ENCODE results near the gene AKR1C4. TPM values are rescaled to one million over a fixed set of nuclear protein-coding genes. Genes with fewer than 3 reads are reported as not detected.
A peak's percentile ranks its signal among the peaks of the same experiment; 100 is the strongest.
"Not testable (repeated sequence)": the region's sequence is repeated elsewhere in the genome, so short reads cannot be mapped to it uniquely, and the experiment has no call there.

Gene AKR1C4
- total RNA-seq, 1 experiment from 2014 or later = 0.40 TPM

DNA sequence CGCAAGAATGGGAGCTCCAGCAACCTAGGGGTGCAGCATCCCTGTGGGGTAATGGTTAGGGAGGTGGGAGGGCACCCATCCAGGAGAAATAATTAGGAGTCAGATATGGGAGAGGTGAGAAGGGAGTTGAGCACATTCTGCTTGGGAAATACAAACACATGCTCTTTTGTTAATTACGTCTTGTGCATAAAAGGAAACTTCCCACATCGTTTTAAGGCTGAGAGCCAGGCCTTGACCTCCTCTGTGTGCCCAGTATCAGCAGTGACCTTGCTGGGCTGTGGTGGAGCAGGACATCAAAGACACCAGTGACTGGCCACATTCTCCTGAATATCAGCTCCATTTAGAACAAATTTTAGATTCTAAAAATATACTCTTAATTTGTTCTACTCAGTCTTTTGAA, 22.6 kb downstream of the AKR1C4 start:
- peaks cover 5% of the 10 kb centered on the region for H3K9me3 Mint-ChIP-seq (ENCODE audit: low read depth, unreplicated experiment)
- DNase-seq = no peak
- peaks cover 6% of the 10 kb centered on the region for H3K36me3 Mint-ChIP-seq (ENCODE audit: insufficient read depth, unreplicated experiment)
- peaks cover 18% of the 10 kb centered on the region for H3K4me1 Mint-ChIP-seq (ENCODE audit: low read depth, unreplicated experiment)
- TF ChIP-seq, protein P1, sequence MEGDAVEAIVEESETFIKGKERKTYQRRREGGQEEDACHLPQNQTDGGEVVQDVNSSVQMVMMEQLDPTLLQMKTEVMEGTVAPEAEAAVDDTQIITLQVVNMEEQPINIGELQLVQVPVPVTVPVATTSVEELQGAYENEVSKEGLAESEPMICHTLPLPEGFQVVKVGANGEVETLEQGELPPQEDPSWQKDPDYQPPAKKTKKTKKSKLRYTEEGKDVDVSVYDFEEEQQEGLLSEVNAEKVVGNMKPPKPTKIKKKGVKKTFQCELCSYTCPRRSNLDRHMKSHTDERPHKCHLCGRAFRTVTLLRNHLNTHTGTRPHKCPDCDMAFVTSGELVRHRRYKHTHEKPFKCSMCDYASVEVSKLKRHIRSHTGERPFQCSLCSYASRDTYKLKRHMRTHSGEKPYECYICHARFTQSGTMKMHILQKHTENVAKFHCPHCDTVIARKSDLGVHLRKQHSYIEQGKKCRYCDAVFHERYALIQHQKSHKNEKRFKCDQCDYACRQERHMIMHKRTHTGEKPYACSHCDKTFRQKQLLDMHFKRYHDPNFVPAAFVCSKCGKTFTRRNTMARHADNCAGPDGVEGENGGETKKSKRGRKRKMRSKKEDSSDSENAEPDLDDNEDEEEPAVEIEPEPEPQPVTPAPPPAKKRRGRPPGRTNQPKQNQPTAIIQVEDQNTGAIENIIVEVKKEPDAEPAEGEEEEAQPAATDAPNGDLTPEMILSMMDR (IDR thresholded peaks at IDR 0.05; ENCODE audit: unreplicated experiment) = no peak
- intact Hi-C loops (cut with micrococcal nuclease; ENCODE audit: unreplicated experiment) = loop anchor here (5.0 kb wide), 1 partner anchor 127 kb away; the partner anchor contains the start of gene AKR1C3
- no TSS peak for BruUV-seq (replicated peaks)
- no peaks in the 10 kb centered on the region for H3K27me3 Mint-ChIP-seq (ENCODE audit: unreplicated experiment)
- CTCF ChIA-PET = interaction anchor here (0.8 kb wide), 1 partner anchor 22 kb away, joined by 3 read pairs; the partner anchor contains the start of gene AKR1C4
- no peak overlapping the region for H3K4me3 Mint-ChIP-seq (ENCODE audit: low read depth, unreplicated experiment)
- H3K27ac Mint-ChIP-seq (ENCODE audit: unreplicated experiment) = peak overlapping the region; percentile 94

DNA sequence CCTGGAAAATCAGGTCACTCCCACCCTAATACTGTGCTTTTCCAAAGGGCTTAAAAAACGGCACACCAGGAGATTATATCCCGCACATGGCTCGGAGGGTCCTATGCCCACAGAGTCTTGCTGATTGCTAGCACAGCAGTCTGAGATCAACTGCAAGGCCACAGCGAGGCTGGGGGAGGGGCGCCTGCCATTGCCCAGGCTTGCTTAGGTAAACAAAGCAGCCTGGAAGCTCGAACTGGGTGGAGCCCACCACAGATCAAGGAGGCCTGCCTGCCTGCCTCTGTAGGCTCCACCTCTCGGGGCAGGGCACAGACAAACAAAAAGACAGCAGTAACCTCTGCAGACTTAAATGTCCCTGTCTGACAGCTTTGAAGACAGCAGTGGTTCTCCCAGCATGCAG, 26.3 kb downstream of the AKR1C4 start:
- H3K27ac Mint-ChIP-seq (ENCODE audit: unreplicated experiment); CTCF ChIA-PET; H3K9me3 Mint-ChIP-seq (ENCODE audit: low read depth, unreplicated experiment); H3K4me3 Mint-ChIP-seq (ENCODE audit: low read depth, unreplicated experiment); DNase-seq; H3K36me3 Mint-ChIP-seq (ENCODE audit: insufficient read depth, unreplicated experiment); H3K27me3 Mint-ChIP-seq (ENCODE audit: unreplicated experiment); BruUV-seq (replicated peaks): not testable (repeated sequence)
- intact Hi-C loops (cut with micrococcal nuclease; ENCODE audit: unreplicated experiment) = loop anchor here (5.0 kb wide), 1 partner anchor 76 kb away; no protein-coding TSS in a partner anchor
- peaks cover 11% of the 10 kb centered on the region for H3K4me1 Mint-ChIP-seq (ENCODE audit: low read depth, unreplicated experiment)

DNA sequence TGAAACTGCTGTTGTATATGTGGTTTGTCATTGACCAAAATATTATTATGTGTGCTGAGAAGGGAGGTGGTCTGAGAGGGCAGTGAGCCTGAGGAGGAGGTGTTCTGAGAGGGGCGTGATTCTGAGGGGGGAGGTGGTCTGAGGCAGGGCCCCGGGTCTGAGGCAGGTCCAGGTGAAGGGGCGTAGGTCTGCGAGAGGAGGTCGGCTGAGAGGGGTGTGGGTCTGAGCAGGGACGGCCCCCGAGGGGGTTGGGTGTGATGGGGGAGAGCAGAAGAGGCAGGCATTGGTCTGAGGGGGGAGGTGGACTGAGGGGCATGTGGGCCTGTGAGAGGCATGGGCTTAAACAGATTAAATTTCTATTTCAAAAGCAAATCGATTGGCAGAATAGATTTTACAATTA, 32.4 kb downstream of the AKR1C4 start:
- H3K9me3 Mint-ChIP-seq (ENCODE audit: low read depth, unreplicated experiment) = peaks cover 7% of the 10 kb centered on the region
- CTCF ChIA-PET = no interaction called here

DNA sequence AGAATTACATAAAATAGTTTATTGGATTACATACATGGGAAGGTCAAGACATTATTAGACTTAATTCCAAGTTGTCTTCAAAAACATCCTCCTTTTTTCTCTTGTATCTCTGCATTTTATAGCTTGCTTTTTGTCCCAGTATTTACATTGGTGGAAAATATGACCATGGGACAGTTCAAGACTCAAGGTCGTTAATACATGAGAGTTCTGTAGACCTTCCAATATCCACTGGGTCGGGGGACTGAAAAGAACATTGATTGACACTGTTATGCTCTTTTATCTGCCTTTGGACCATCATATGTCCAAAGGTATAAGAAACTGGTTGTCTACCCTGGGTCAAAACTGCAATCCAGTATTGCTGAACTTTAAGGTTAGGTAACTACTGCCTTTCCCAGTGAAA, 36.7 kb downstream of the AKR1C4 start:
- H3K27ac Mint-ChIP-seq (ENCODE audit: unreplicated experiment) = no peak overlapping the region
- CTCF ChIA-PET = interaction anchor here (1.3 kb wide), 1 partner anchor 13 kb away, joined by 3 read pairs; no protein-coding TSS in a partner anchor
- DNase-seq = no peak
- BruUV-seq (replicated peaks) = no TSS peak
- H3K4me1 Mint-ChIP-seq (ENCODE audit: low read depth, unreplicated experiment) = peaks cover 9% of the 10 kb centered on the region
- TF ChIP-seq, protein P1 (IDR thresholded peaks at IDR 0.05; ENCODE audit: unreplicated experiment) = no peak
- intact Hi-C loops (cut with micrococcal nuclease; ENCODE audit: unreplicated experiment) = no loop called here
- H3K36me3 Mint-ChIP-seq (ENCODE audit: insufficient read depth, unreplicated experiment) = no peaks in the 10 kb centered on the region
- no peaks in the 10 kb centered on the region for H3K27me3 Mint-ChIP-seq (ENCODE audit: unreplicated experiment)
- peaks cover 15% of the 10 kb centered on the region for H3K9me3 Mint-ChIP-seq (ENCODE audit: low read depth, unreplicated experiment)
- H3K4me3 Mint-ChIP-seq (ENCODE audit: low read depth, unreplicated experiment) = no peak overlapping the region

More for the DNA sequence above, 32.4 kb downstream of the AKR1C4 start:
- no peaks in the 10 kb centered on the region for H3K36me3 Mint-ChIP-seq (ENCODE audit: insufficient read depth, unreplicated experiment)
- no peak for DNase-seq
- no peak overlapping the region for H3K27ac Mint-ChIP-seq (ENCODE audit: unreplicated experiment)
- intact Hi-C loops (cut with micrococcal nuclease; ENCODE audit: unreplicated experiment) = no loop called here
- TF ChIP-seq, protein P1 (IDR thresholded peaks at IDR 0.05; ENCODE audit: unreplicated experiment) = no peak
- BruUV-seq (replicated peaks) = no TSS peak
- H3K27me3 Mint-ChIP-seq (ENCODE audit: unreplicated experiment) = no peaks in the 10 kb centered on the region
- no peak overlapping the region for H3K4me3 Mint-ChIP-seq (ENCODE audit: low read depth, unreplicated experiment)
- H3K4me1 Mint-ChIP-seq (ENCODE audit: low read depth, unreplicated experiment) = peaks cover 3% of the 10 kb centered on the region

DNA sequence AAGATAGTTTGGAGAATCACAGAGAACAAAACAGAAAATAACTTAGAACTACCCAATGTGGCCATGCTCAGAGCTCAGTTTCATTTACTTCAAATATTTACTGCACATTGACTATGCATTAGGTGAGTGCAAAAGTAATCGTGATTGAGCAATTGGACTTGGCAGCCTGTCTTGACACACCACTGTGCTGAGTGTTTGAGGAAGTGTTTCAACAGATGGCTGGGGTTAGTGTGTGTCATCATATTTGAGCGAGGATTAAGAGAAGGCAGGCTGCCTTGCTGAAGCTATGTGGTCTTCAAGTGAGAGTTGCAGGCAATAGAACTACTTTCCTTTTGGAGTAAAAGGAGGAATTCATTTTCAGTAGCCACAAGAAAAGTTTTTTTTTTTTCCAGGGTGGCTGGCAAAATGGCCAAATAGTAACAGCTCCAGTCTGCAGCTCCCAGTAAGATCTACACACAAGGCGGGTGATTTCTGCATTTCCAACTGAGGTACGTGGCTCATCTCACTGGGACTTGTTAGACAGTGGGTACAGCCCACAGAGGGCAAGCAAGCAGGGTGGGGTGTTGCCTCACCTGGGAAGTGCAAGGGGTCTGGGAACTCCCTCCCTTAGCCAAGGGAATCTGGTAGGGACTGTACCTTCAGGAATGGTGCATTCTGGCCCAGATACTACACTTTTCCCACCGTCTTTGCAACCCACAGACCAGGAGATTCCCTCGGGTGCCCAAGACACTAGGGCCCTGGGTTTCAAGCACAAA, 37.6 kb downstream of the AKR1C4 start:
- Mint-ChIP-seq H3K4me3 (ENCODE audit: low read depth, unreplicated experiment) (no peak overlapping the region), H3K27ac (ENCODE audit: unreplicated experiment) (peak overlapping the region; percentile 16), H3K9me3 (ENCODE audit: low read depth, unreplicated experiment) (peaks cover 15% of the 10 kb centered on the region), H3K27me3 (ENCODE audit: unreplicated experiment) (no peaks in the 10 kb centered on the region), H3K36me3 (ENCODE audit: insufficient read depth, unreplicated experiment) (no peaks in the 10 kb centered on the region), H3K4me1 (ENCODE audit: low read depth, unreplicated experiment) (peaks cover 9% of the 10 kb centered on the region)
- CTCF ChIA-PET = interaction anchor here (1.3 kb wide), 1 partner anchor 14 kb away, joined by 3 read pairs; no protein-coding TSS in a partner anchor
- no TSS peak for BruUV-seq (replicated peaks)
- TF ChIP-seq, protein P1 (IDR thresholded peaks at IDR 0.05; ENCODE audit: unreplicated experiment) = no peak
- intact Hi-C loops (cut with micrococcal nuclease; ENCODE audit: unreplicated experiment) = no loop called here
- DNase-seq = peak; percentile 56

DNA sequence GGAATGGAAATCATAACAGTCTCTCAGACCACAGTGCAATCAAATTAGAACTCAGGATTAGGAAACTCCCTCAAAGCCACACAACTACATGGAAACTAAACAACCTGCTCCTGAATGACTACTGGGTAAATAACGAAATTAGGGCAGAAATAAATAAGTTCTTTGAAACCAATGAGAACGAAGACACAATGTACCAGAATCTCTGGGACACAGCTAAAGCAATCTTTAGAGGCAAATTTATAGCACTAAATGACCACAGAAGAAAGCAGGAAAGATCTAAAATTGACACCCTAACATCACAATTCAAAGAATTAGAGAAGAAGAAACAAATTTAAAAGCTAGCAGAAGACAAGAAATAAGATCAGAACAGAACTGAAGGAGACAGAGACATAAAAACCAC, 40.9 kb downstream of the AKR1C4 start:
- H3K4me3 Mint-ChIP-seq (ENCODE audit: low read depth, unreplicated experiment); H3K4me1 Mint-ChIP-seq (ENCODE audit: low read depth, unreplicated experiment); H3K36me3 Mint-ChIP-seq (ENCODE audit: insufficient read depth, unreplicated experiment); BruUV-seq (replicated peaks); intact Hi-C loops (cut with micrococcal nuclease; ENCODE audit: unreplicated experiment); CTCF ChIA-PET; H3K27ac Mint-ChIP-seq (ENCODE audit: unreplicated experiment); DNase-seq; H3K27me3 Mint-ChIP-seq (ENCODE audit: unreplicated experiment): not testable (repeated sequence)
- peaks cover 16% of the 10 kb centered on the region for H3K9me3 Mint-ChIP-seq (ENCODE audit: low read depth, unreplicated experiment)
